HCT116 (cell line): ENCODE data around the gene H2AZ2. TPM values are rescaled to one million over a fixed set of nuclear protein-coding genes. Genes with fewer than 3 reads are reported as not detected.

Source experiments
- ATAC-seq: fragments of 200-7000 bp; cut with Tn5 transposase; 2 replicates; pipeline ENCODE4 v1.9.1; 2020; ENCODE audit warnings: mild to moderate bottlenecking, moderate library complexity
- BruUV-seq: library from RNA; stranded (reverse); fragments of 400-500 nt; replicated peaks from 2 replicates; lab custom pipeline; 2021; lab: Mats Ljungman, UMichigan
- CTCF ChIA-PET: fragments of 300-600 bp; sonication (Branson Sonifier 250); formaldehyde crosslinking; loops from one replicate; lab custom pipeline; 2021; ENCODE audit warnings: antibody characterized with exemption; lab: Charles Lee
- POLR2A ChIA-PET: fragments of 300-600, 350-600 bp; sonication (Branson Sonifier 250); formaldehyde crosslinking; loops from one replicate; lab custom pipeline; 2021; ENCODE audit warnings: antibody characterized with exemption; lab: Charles Lee
- RAD21 ChIA-PET, 2 experiments: fragments of 300-600 bp; sonication (Branson Sonifier 250); formaldehyde crosslinking; loops; one replicate each; lab custom pipeline; 2023; ENCODE audit warnings: low total read pairs in 2 of 2; ENCODE audit not compliant: uncharacterized antibody in 2 of 2, unreplicated experiment in 2 of 2, low non-redundant PET in 1 of 2; lab: Charles Lee
- DNase-seq: peaks from one replicate; pipeline ENCODE4 v3.0.0-alpha.2; 2010; ENCODE audit warnings: low read depth, low spot score
- H2AFZ ChIP-seq: fragments of 200-600 bp; shearing (Covaris generic), sonication (generic); 2 replicates; pipeline ENCODE4 v1.6.1; 2017; ENCODE audit warnings: low read depth, mixed run types, mixed read lengths, antibody characterized with exemption, low read length; ENCODE audit not compliant: poor library complexity, severe bottlenecking
- H3K27ac ChIP-seq: 2 replicates; pipeline ENCODE4 v1.5.1; 2012; ENCODE audit warnings: low read depth, low read length
- H3K27me3 ChIP-seq: fragments of 200-600 bp; sonication (generic); 2 replicates; pipeline ENCODE4 v1.6.1; 2016; ENCODE audit warnings: mixed run types, low read length, mixed read lengths; ENCODE audit not compliant: insufficient read depth
- H3K36me3 ChIP-seq, 2 experiments: fragments of 200-500 bp in 1 of 2; fragments of 200-600 bp in 1 of 2; sonication (Bioruptor generic) in 1 of 2; sonication (generic) in 1 of 2; 2 replicates each; pipeline versions ENCODE4 v1.5.1 to v1.6.1; 2014 to 2016; ENCODE audit warnings: low read length in 2 of 2, inconsistent platforms in 1 of 2, mixed read lengths in 1 of 2, mixed run types in 1 of 2; ENCODE audit not compliant: insufficient read depth in 2 of 2, control insufficient read depth in 1 of 2
- H3K4me1 ChIP-seq, 2 experiments: fragments of 200-600 bp in 1 of 2; sonication (generic) in 1 of 2; 2 replicates each; pipeline versions ENCODE4 v1.5.1 to v1.6.1; 2012 to 2017; ENCODE audit warnings: low read length in 2 of 2, inconsistent platforms in 1 of 2, mild to moderate bottlenecking in 1 of 2, mixed read lengths in 1 of 2, mixed run types in 1 of 2, moderate library complexity in 1 of 2; ENCODE audit not compliant: insufficient read depth in 2 of 2, control insufficient read depth in 1 of 2
- H3K4me2 ChIP-seq: fragments of 200-600 bp; sonication (generic); 2 replicates; pipeline ENCODE4 v1.6.1; 2017; ENCODE audit warnings: mixed run types, low read length, mixed read lengths
- H3K4me3 ChIP-seq, 2 experiments: fragments of 200-600 bp in 1 of 2; sonication (generic) in 1 of 2; replicated peaks in 1 of 2; 2 replicates each; pipeline ENCODE4 v1.5.1; 2011 to 2016; ENCODE audit warnings: low read length in 2 of 2, control low read depth in 1 of 2, low read depth in 1 of 2, mild to moderate bottlenecking in 1 of 2, mixed read lengths in 1 of 2, mixed run types in 1 of 2
- H3K79me2 ChIP-seq: fragments of 200-600 bp; sonication (generic); 2 replicates; pipeline ENCODE4 v1.6.1; 2017; ENCODE audit warnings: mild to moderate bottlenecking, mixed run types, low read length, moderate library complexity, mixed read lengths; ENCODE audit not compliant: insufficient read depth
- H3K9ac ChIP-seq: fragments of 200-600 bp; sonication (generic); 2 replicates; pipeline ENCODE4 v1.6.1; 2016; ENCODE audit warnings: low read length, mixed read lengths
- H3K9me2 ChIP-seq: fragments of 200-600 bp; sonication (generic), shearing (Covaris generic); 2 replicates; pipeline ENCODE4 v1.6.1; 2017; ENCODE audit warnings: mixed run types, mild to moderate bottlenecking, moderate library complexity; ENCODE audit not compliant: insufficient read depth
- H3K9me3 ChIP-seq, 2 experiments: fragments of 200-500 bp in 1 of 2; fragments of 200-600 bp in 1 of 2; sonication (Bioruptor generic) in 1 of 2; sonication (generic) in 1 of 2; 2 replicates each; pipeline ENCODE4 v1.6.1; 2014 to 2017; ENCODE audit warnings: low read length in 2 of 2, mixed read lengths in 2 of 2, inconsistent platforms in 1 of 2, low read depth in 1 of 2, mild to moderate bottlenecking in 1 of 2, mixed run types in 1 of 2, moderate library complexity in 1 of 2; ENCODE audit not compliant: control insufficient read depth in 1 of 2, insufficient read depth in 1 of 2
- H4K20me1 ChIP-seq: fragments of 200-600 bp; sonication (generic), shearing (Covaris generic); 2 replicates; pipeline ENCODE4 v1.6.1; 2017; ENCODE audit warnings: mixed run types, mild to moderate bottlenecking, moderate library complexity; ENCODE audit not compliant: insufficient read depth
- ATF3 ChIP-seq: IDR thresholded peaks from 2 replicates; pipeline ENCODE4 v1.6.1; 2012
- CBX3 ChIP-seq: IDR thresholded peaks from 2 replicates; pipeline ENCODE4 v1.6.1; 2012; ENCODE audit warnings: low read depth
- CEBPB ChIP-seq: IDR thresholded peaks from 2 replicates; pipeline ENCODE4 v1.6.1; 2012; ENCODE audit warnings: low read depth
- EZH2 ChIP-seq: fragments of 200-600 bp; sonication (generic); IDR thresholded peaks from 2 replicates; pipeline ENCODE4 v1.6.1; 2017; ENCODE audit warnings: antibody characterized with exemption, mixed run types
- EZH2phosphoT487 ChIP-seq: fragments of 200-600 bp; IDR thresholded peaks from 2 replicates; pipeline ENCODE4 v1.6.1; 2018; ENCODE audit warnings: antibody characterized with exemption, borderline replicate concordance
- MAX ChIP-seq: IDR thresholded peaks from 2 replicates; pipeline ENCODE4 v1.6.1; 2012
- POLR2A ChIP-seq: IDR thresholded peaks from 2 replicates; pipeline ENCODE4 v1.7.0; 2011; ENCODE audit warnings: borderline replicate concordance; ENCODE audit not compliant: insufficient read depth, insufficient read length; ENCODE audit errors: extremely low read depth
- REST ChIP-seq: IDR thresholded peaks from 2 replicates; pipeline ENCODE4 v1.6.1; 2012; ENCODE audit warnings: low read depth
- SIN3A ChIP-seq: IDR thresholded peaks from 2 replicates; pipeline ENCODE4 v1.6.1; 2012; ENCODE audit warnings: low read depth
- YY1 ChIP-seq: IDR thresholded peaks from 2 replicates; pipeline ENCODE4 v1.6.1; 2011; ENCODE audit warnings: low read length, low read depth, moderate library complexity, mild to moderate bottlenecking; ENCODE audit not compliant: insufficient replicate concordance; ENCODE audit errors: extremely low read depth
- intact Hi-C: fragments of 100-400 bp; cut with micrococcal nuclease; formaldehyde crosslinking; loops from 2 replicates; pipeline ENCODE4 v1.10.0; 2022
- total RNA-seq: library from RNA; stranded (reverse); gene quantifications from one replicate; pipeline ENCODE4 v1.2.1, GENCODE V29; 2021; ENCODE audit not compliant: unreplicated experiment

Gene H2AZ2
- total RNA-seq, 1 experiment from 2014 or later: 226 TPM

GRCh38 chr7:44799939-44800338 is 47.9 kb downstream of the H2AZ2 start:
- BruUV-seq: no TSS peak
- H3K4me3 ChIP-seq: no peak overlapping the region
- no peak for ATAC-seq
- H4K20me1 ChIP-seq: peaks cover 43% of the 10 kb centered on the region; the same call in 1 of the 2 replicates
- no peak overlapping the region for H3K9ac ChIP-seq
- H3K4me1 ChIP-seq: peaks cover 9 to 28% of the 10 kb centered on the region in 2 experiments; a peak in 3 of 4 replicates
- no peaks in the 10 kb centered on the region for H3K9me2 ChIP-seq
- no peak for TF ChIP-seq POLR2A
- no peak for TF ChIP-seq EZH2phosphoT487
- no peak for TF ChIP-seq REST
- TF ChIP-seq SIN3A: no peak
- no peak for TF ChIP-seq CBX3
- TF ChIP-seq YY1: no peak
- no peak for TF ChIP-seq MAX
- TF ChIP-seq EZH2: no peak
- no peak for TF ChIP-seq ATF3
- TF ChIP-seq CEBPB: no peak
- TF ChIP-seq, all 23 proteins: peak for 0
- no peak for DNase-seq
- intact Hi-C loops: loop anchor here (5.0 to 10.0 kb wide), 2 partner anchors 47 to 125 kb away; partner anchors contain the start of gene H2AZ2
- ChIA-PET RAD21 (no interaction called here), CTCF (no interaction called here), POLR2A (no interaction called here)
- no peak overlapping the region for H3K4me2 ChIP-seq
- H3K27ac ChIP-seq: no peak overlapping the region; the same call in 1 of the 2 replicates
- H3K27me3 ChIP-seq: no peaks in the 10 kb centered on the region
- peaks cover 74% of the 10 kb centered on the region for H3K79me2 ChIP-seq
- no peaks in the 10 kb centered on the region for H3K9me3 ChIP-seq
- peaks cover 29 to 67% of the 10 kb centered on the region in 2 experiments for H3K36me3 ChIP-seq
- H2AFZ ChIP-seq: no peak overlapping the region
